ENCODE data around the gene SS18L1.

SS18L1 gene

GRCh38 chr20:62174021-62174804 is 30.6 kb downstream of the SS18L1 start:
- DNase-seq (ENCODE audit: low read depth), result no peak

GRCh38 chr20:62174870-62175624 is 31.5 kb downstream of the SS18L1 start:
- DNase-seq (ENCODE audit: low read depth), result no peak

GRCh38 chr20:62175711-62176110 is 32.1 kb downstream of the SS18L1 start:
- DNase-seq (ENCODE audit: low read depth), result no peak

GRCh38 chr20:62176866-62177265 is 33.3 kb downstream of the SS18L1 start:
- no peak for DNase-seq (ENCODE audit: low read depth)

GRCh38 chr20:62177307-62177706 is 33.7 kb downstream of the SS18L1 start:
- no peak for DNase-seq (ENCODE audit: low read depth)

GRCh38 chr20:62178316-62179161 is 35.0 kb downstream of the SS18L1 start:
- no peak for DNase-seq (ENCODE audit: low read depth)

GRCh38 chr20:62179162-62179504 is 35.6 kb downstream of the SS18L1 start:
- no peak for DNase-seq (ENCODE audit: low read depth)

- no peak for DNase-seq (ENCODE audit: low read depth)
These were observed 38.2 kb downstream of the SS18L1 start for GRCh38 chr20:62181808-62182207.

- DNase-seq (ENCODE audit: low read depth), result peak; percentile 92
These were observed 39.2 kb downstream of the SS18L1 start, which contains the start of gene MTG2 for GRCh38 chr20:62182469-62183425. Gene MTG2, plus strand, starts transcription at chr20:62183028. Its CDS starts 10,393 bp downstream, at chr20:62193421.

GRCh38 chr20:62183426-62184142 is 40.0 kb downstream of the SS18L1 start:
- no peak for DNase-seq (ENCODE audit: low read depth)

GRCh38 chr20:62186096-62186426 is 42.5 kb downstream of the SS18L1 start:
- no peak for DNase-seq (ENCODE audit: low read depth)

GRCh38 chr20:62186887-62187866 is 43.6 kb downstream of the SS18L1 start:
- DNase-seq (ENCODE audit: low read depth), result peak; percentile 39

GRCh38 chr20:62190639-62191411 is 47.3 kb downstream of the SS18L1 start:
- no peak for DNase-seq (ENCODE audit: low read depth)

- no peak for DNase-seq (ENCODE audit: low read depth)
These were observed 48.4 kb downstream of the SS18L1 start for GRCh38 chr20:62191781-62192559.

- DNase-seq (ENCODE audit: low read depth), result no peak
These were observed 49.1 kb downstream of the SS18L1 start for GRCh38 chr20:62192635-62193034.

- no peak for DNase-seq (ENCODE audit: low read depth)
These were observed 49.8 kb downstream of the SS18L1 start for GRCh38 chr20:62193079-62194025.

GRCh38 chr20:62195075-62195405 is 51.5 kb downstream of the SS18L1 start:
- no peak for DNase-seq (ENCODE audit: low read depth)

All from amniotic epithelial cell (primary cell).